IPS-NIHi11 (cell line): ENCODE results near the gene MYO9A.
"Not testable (repeated sequence)": the region's sequence is repeated elsewhere in the genome, so short reads cannot be mapped to it uniquely, and the experiment has no call there.

Source experiments
- DNase-seq: peaks from one replicate; pipeline ENCODE4 v3.0.0; 2012; ENCODE audit warnings: mixed read lengths, low spot score

The MYO9A gene

DNA sequence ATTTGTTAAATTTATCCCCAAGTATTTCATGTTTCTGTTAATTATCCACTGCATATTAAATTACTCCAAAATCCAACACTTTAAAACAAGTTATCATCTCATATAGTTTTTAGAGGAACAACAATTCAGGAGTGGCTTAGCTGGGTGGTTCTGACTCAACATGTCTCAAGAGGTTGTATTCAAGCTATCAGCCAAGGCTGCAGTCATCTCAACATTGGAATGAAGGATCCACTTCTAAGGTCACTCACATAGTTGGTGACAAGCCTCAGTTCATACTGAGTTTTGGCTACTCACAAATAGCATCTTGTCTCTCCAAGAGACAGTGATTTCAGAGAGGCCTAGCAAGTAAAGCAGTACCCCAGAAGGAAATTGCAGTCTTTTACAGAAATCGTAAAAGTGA lies 172.9 kb downstream of the MYO9A start:
- no peak for DNase-seq

DNA sequence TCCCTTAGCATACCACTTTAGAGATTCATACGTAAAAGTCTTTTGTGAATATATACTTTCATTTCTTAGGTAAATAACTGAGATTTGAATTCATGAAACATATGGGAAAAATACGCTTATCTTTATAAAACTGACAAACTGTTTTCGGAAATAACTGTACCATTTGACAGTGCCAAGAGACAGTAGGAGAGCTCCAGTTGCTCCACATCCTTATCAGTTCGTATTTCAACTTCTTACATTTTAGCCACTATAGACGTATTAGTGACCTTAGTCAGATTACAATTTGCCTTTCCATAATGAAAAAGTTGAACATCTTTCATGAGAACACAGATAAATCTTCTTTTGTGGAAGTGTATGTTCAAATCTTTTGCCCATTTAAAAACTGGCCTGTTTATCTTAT lies 174.1 kb downstream of the MYO9A start:
- DNase-seq = no peak

DNA sequence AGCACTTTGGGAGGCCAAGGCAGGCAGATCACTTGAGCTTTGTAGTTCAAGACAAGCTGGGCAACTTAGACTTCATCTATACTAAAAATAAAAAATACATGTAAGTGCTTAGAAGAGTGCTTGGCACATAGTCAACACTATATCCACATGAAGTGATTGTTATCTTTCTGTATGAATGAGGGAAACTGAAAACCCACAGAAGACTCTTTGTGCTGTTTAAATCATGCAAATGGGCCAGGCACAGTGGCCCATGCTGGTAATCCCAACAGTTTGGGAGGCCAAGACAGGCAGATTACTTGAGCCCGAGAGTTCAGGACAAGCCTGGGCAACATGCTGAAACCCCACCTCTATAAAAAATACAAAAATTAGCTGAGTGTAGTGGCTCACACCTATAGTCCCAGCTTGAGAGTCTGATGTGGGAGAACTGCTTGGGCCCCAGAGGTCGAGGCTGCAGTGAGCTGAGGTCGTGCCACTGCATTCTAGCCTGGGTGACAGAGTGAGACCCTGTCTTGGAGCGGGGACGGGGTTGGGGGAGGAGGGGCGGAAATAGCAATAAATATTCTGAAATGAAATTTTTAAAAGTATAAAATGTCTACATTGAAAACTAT lies 177.9 kb downstream of the MYO9A start:
- no peak for DNase-seq

DNA sequence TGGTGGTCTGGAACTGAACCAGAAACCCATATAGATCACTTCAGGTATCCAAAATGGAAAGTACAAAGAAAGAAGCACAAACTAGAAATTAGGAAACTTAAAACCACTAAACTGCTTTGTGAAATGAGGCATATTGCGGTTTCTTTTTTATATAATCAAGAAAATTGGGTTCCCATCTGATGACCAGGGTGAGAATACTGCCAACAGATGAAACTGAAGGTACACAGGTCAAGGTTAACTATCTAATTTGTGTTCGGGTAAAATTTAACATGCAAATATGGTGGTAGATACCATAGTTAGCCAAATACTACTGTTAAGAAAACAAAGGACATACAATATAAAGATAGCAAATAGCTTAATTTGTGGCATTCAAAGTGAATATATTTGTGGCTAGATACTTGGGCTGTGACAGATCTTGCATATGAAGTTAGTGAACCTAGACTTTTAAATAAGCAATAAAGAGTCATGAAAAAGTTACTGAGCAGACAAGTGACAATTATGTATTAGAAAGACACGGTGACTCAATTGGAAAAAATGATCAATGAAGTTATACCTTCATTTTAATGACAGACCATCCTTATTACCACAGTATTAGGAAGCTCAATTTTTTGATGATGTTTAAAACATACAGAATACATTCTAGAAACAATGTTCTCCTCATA lies 180.2 kb downstream of the MYO9A start:
- no peak for DNase-seq

DNA sequence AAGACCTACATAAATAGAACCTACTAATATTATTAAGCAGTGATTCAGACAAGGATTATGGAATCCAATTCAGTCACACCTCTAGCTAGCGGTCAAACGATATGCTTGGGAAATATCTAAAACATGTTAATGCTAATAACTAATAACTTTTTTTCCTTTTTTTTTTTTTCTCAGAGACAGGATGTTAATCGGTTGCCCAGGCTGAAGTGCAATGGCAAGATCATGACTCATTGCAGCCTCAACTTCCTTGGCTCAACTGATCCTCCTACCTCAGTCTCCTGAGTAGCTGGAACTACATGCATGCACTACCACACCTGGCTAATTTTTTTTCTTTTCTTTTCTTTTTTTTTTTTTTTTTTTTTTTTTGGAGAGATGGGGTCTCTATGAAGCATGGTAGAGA lies 183.5 kb downstream of the MYO9A start:
- DNase-seq = no peak

DNA sequence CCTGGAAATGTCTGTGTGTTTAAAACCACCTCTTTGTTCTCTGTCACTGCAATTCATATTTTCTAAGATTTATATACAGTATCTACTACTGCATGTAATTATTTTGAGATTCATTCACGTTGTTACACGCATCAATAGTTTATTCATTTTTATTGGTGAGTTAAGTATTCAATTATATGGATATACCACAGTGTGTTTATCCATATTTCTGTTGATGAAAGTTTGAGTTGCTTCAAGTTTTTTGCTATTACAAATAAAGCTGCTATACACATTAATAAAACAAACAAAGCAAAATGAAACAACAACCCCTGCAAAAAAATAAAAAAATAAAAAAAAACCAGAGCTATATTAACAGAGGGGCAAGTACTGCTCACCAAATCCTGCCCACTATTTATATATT lies 185.3 kb downstream of the MYO9A start:
- no peak for DNase-seq

DNA sequence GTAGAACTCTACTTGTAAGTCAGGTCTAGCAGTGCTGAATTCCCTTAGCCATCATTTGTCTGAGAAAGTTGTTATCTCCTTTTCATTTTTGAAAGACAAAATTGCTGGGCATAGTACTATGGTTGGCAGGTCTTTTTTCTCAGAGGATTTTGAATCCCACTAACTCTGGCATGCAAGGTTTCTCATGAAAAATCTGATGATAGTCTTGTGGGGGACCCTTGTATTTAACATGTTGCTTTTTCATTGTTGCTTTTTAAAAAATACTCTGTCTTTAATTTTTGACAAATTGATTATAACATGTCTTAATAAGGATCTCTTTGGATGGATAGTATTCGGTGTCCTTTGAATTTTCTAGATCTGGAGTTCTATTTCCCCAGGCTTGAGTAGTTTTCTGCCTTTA lies 186.7 kb downstream of the MYO9A start:
- DNase-seq = no peak

DNA sequence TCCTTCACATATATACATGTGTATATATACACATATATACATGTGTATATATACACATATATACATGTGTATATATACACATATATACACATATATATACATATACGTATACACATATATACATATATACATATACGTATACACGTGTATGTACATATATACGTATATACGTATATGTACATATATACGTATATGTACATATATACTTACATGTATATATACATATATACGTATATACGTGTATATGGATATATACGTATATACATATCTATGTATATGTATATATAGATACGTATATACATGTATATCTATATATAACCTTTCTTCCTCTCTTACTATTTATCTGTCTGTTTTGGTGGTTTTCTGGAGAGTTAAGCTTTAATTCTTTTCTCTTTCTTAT lies 192.8 kb downstream of the MYO9A start:
- no peak for DNase-seq

DNA sequence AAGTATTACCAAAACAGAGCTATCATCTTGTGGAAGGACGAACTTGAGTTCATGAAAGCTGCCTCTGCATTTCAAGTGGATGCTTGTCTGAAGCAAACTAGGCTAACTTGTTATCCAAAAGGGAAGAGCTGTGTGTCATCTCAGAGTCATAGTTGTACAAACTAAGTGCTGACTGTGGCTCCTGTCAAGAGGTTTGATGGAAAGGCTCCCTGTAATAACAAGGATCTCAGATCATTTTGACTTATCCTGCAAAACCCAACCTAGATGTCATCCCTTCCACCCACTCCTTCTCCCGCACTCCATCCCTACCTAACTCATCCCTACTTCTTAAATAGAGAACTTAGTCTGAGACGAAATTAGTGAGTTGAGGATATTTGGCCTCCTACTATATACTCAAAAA lies 196.8 kb downstream of the MYO9A start:
- DNase-seq = no peak

DNA sequence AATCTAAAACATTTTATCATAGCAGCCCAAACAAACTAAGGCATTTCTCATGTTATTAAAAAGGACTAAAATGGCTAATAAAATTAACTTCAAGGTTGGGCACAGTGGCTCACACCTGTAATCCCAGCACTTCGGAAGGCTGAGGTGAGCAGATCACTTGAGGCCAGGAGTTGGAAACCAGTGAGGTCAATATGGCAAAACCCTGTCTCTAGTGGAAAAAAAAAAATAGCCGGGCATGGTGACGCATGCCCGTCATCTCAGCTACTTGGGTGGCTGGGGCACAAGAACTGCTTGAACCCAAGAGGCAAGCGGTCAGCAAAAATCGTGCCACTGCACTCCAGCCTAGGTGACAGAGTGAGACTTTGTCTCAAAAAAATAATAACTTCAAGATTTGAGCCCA lies 197.4 kb downstream of the MYO9A start:
- DNase-seq = no peak

DNA sequence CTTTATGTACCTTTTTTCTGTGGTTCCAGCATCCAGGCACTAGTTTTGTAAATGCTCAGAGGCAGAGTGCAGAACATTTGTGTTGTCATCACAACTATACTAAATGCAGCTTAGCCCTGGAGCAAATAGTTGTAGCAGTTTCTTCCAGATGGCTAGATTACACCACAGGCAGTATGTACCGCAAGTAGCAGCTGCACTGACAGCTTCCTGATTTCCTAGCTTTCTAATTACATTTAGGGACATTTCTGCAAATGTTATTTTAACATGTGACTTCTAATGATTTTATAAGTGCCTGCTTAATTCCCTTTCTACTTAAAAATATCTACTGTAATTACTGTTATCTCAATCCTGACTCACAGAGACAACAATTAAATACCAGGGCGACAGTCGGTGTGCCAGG lies 201.1 kb downstream of the MYO9A start:
- no peak for DNase-seq

DNA sequence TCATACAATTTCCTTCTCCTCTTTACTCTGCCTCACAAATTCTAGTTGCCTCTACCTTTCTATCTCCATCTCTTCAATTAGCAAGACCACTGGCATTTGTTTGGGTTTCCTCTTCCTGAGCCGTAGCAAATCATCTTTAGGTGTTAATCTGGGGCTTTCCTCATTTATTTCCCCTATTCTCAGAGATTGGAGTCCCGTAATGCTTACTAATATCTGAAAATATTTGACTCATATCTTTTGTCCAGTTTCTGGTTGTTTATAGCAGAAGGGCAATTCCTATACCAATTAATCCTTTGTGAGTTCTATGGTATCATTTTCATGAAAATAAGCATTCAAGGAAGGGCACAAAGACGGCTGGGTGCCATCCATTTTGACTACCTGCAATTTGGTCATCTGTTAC lies 203.9 kb downstream of the MYO9A start:
- no peak for DNase-seq

DNA sequence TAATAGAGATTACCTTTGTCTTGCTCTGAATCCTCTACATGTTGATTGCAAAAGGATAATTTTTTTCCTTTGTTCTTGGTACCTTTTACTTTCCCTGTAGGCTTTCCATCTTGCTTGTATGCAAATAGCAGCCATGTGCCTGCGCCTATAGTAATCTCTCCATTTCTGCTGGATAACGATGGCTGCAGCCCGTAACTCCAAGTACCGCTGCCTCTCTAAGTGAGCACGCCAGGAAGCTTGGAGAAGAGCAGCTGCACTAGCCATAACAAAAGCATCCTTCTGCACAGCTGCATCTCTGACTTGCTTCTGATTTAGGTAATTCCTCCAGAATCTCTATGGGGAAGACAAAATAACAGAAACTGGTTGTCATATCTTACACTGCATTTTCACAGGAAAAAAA lies 218.3 kb downstream of the MYO9A start:
- DNase-seq = no peak

DNA sequence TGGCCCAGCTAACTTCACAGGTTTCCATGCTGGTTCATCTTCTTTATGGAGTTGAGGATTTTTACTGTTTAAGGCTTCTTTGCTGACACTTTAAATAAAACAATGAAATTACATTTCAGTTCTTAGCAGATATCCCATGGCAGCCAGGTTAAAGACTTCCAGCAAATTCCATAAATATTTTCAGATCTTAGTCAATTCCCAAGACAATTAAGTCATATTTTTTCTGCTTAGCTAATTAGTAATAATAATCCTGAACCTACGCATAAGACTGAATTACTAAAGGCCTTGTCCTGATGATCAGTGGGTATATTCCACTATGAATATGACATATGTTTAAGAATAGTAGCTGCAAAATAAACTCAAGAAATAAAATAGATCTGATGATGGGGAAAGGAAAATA lies 224.3 kb downstream of the MYO9A start:
- DNase-seq = no peak

DNA sequence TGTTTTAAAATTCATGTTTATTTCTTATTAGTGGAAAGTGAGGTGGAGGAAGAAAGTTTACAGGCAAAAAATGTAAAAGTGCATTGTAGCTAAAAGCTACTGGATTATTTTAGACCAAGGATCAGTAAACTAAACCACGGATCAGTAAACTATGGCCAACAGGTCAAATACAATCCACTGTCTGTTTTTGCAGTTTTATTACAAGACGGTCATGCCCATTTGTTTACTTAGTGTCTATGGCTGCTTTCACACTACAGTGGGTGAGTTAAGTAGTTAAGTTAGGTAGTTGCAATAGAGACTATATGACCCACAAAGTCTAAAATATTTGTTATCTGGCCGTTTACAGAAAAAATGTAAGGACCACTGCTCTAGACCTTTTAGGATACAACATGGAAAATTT lies 225.6 kb downstream of the MYO9A start:
- DNase-seq = no peak

DNA sequence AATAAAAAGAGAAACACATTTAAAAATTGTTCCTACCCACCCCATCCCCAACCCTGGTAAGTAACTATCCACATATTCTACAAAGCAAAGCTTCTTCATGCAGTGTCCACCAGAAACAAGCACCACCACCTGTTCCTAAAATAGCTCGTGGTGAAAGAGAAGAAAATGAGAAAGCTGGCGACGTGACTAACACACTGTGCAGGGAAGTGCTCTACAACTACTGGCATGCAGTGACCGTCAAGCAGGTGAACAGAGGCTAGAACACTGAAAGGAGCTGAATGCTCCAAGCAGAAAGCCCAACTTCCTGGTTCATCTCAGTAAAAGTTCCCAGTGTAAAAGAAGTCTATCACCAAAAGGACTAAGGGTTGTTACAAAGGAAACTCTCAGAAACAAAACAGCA lies 226.9 kb downstream of the MYO9A start:
- DNase-seq = no peak

DNA sequence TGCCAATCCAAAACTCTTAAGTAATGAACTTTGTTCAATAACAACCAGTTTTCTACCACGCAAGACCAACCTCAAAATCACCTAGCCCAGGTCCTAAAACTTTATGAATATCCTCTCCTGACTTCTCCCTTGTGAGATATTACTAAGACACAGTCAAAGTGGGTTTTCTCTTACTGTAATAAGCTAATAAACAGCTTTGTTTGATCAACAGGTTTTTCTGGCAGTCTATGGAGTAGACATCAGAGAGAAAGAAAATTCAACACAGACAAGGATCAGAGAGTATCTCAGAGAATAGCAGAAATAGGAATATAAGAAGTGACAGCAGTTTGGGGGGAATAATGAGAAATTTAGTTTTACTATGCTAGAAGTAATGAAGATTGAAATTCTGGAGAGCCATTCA lies 228.0 kb downstream of the MYO9A start:
- DNase-seq = no peak

DNA sequence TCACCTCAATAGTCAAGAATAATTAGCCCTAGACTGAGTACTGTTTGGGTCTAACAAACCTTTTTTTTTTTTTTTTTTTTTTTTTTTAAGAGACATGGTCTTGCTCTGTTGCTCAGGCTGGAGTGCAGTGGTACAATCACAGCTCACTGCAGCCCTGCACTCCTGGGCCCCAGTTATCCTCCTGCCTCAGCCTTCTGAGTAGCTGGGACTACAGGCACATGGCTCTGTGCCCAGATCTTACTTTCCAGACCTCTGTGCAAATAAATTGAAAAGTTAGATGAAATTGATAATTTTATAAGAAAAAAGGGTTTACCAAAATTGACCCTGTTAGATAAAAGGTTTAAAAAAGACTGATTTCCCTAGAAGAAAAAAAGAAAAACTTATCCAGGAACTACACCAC lies 228.6 kb downstream of the MYO9A start:
- DNase-seq = no peak

DNA sequence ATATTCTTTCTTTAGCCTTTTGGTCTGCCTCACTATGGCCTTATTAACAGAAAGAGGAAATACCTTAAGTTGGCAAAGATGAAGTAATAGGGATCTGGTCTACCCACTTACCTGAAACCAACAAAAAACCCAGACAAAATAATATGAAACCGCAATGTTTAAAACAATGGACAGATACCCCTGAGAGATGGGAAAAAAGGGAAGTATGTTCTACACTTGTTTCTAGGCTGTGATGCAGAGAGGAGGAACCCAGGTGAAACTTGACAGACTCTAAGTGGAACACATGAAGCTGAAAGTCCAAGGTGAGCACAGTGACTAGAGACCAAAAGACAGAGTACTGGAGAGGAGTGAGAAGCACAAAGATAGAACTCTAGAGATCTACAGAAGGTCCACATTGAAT lies 229.2 kb downstream of the MYO9A start:
- no peak for DNase-seq

DNA sequence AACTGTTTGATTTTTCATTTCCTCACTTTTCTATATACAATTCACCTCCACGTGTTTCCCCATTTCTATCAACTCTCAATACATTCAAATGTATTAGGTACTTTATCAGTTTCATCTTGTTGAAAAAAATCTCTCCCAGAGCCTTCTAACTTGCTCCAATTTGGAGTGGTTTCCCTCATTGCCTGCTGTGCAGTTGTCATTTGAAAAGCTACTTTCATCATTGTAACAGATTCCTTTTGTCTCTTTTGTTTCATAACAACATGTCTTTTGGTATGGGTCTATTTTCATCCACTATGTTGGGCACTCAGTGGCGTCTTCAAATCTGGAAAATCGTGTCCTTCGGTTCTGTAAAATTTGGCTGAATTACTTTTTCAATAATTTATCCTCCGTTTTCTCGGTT lies 232.6 kb downstream of the MYO9A start:
- no peak for DNase-seq

DNA sequence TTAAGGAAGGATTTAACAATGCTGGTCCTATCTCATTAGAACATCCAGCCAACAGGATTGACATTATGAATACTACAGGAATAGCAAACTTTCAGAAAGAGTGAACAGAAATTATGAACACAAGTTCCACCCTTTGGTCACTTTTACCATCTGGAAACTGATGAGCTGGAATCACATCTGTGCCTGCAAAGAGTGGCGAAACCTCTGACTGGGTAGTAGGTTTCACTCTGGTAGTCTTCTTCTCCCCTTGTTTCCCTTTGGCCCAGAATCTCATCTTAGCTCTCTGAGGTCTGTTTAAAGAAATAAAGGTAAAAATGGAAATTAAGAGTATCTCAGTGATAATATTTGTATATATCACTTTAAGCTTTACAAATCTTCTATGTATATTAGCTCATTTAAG lies 234.5 kb downstream of the MYO9A start:
- no peak for DNase-seq

DNA sequence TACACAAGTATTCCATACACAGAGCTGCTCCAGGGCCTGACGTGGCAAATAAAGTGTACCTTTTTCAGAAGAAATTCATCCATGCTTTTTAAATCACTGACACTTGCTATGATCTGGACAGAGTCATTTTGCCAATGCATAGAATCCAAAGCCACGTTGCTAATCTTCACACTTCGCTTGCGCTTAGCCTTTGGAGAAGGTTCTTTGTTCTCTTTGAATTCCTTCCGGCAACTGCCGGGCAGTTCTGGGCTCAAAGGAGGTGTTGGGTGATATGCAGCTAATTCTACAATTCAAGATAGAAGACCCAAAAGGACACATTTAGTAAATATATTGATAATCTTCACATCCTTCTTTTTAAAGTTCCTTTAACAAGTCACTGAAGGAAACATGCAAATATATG lies 237.7 kb downstream of the MYO9A start:
- DNase-seq = no peak

DNA sequence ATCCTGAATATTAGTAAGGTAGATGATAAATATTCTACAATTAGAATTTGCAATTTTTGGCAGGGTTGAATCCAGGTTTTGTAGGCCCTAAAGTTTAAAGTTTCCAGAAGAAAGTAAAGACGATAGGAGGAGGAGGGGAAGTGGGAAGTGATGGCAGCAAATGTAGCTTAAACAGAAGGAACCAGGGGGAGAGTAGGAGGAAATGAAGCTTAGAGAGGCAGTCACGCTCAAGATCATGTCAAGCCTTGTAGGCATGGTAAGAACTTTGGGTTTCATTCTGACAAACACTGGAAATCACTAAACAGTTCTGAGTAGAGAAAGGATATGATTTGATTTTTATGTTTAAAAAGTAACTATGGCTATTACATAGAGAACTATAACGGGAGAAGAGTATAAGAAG lies 243.7 kb downstream of the MYO9A start:
- DNase-seq = no peak

DNA sequence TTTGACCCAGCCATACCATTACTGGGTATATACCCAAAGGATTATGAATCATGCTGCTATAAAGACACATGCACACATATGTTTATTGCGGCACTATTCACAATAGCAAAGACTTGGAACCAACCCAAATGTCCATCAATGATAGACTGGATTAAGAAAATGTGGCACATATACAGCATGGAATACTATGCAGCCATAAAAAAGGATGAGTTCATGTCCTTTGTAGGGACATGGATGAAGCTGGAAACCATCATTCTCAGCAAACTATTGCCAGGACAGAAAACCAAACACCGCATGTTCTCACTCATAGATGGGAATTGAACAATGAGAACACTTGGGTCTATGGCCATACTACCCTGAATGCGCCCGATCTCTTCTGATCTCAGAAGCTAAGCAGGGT lies 259.7 kb downstream of the MYO9A start:
- DNase-seq = not testable (repeated sequence)

DNA sequence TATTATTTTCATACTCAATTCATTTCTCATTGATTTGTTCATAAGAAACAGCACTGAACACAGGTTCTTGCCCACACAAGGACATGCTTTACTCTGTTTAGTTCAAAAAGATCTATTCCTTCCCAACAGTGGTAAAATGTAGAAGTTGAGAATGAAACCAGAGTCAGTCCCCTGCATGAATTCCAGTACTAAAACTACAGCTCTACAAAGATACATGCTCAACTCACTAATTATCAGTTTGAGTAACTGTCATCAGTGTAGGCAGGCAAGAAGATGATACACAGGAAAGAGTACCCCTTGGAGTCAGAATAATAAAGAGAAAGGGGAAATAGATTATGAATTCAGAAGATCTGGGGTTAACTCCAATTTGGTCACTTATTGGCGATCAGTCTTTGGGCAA lies 264.4 kb downstream of the MYO9A start:
- no peak for DNase-seq
